Liver (tissue), 9 donors: ENCODE measurements around the gene DDX54. TPM values are rescaled to one million over a fixed set of nuclear protein-coding genes. Genes with fewer than 3 reads are reported as not detected.

Source experiments
- DNase-seq: peaks from one replicate; pipeline ENCODE4 v3.0.0-alpha.2; 2017; ENCODE audit warnings: low spot score
- H3K27ac ChIP-seq, 2 donors: one replicate each; pipeline ENCODE4 v1.7.0; 2013; ENCODE audit warnings: inconsistent platforms in 2 of 2, low read length in 2 of 2, control low read depth in 1 of 2, low read depth in 1 of 2, mild to moderate bottlenecking in 1 of 2
- H3K27me3 ChIP-seq, 4 donors: one replicate each; pipeline versions ENCODE4 v1.6.1 to v1.7.0; 2013; ENCODE audit warnings: low read length in 3 of 4, inconsistent platforms in 1 of 4, mild to moderate bottlenecking in 1 of 4, moderate library complexity in 1 of 4; ENCODE audit not compliant: control insufficient read depth in 4 of 4, insufficient read depth in 4 of 4
- H3K36me3 ChIP-seq, 4 donors: one replicate each; pipeline versions ENCODE4 v1.6.1 to v1.7.0; 2013; ENCODE audit warnings: low read length in 3 of 4, mild to moderate bottlenecking in 3 of 4, low read depth in 1 of 4, moderate library complexity in 1 of 4; ENCODE audit not compliant: control insufficient read depth in 4 of 4, insufficient read depth in 3 of 4
- H3K4me1 ChIP-seq, 4 donors: one replicate each; pipeline versions ENCODE4 v1.6.1 to v1.7.0; 2013; ENCODE audit warnings: low read length in 3 of 4, mild to moderate bottlenecking in 3 of 4, moderate library complexity in 1 of 4; ENCODE audit not compliant: control insufficient read depth in 4 of 4, insufficient read depth in 4 of 4
- H3K4me3 ChIP-seq, 3 donors: one replicate each; pipeline versions ENCODE4 v1.6.1 to v1.7.0; 2013; ENCODE audit warnings: low read length in 3 of 3, control low read depth in 1 of 3, low read depth in 1 of 3, mild to moderate bottlenecking in 1 of 3
- H3K9ac ChIP-seq, 2 donors: one replicate each; pipeline ENCODE4 v1.7.0; 2013; ENCODE audit warnings: low read length in 2 of 2, mild to moderate bottlenecking in 2 of 2, moderate library complexity in 2 of 2, control low read depth in 1 of 2, low read depth in 1 of 2
- H3K9me3 ChIP-seq, 4 donors: one replicate each; pipeline versions ENCODE4 v1.6.1 to v1.7.0; 2013; ENCODE audit warnings: low read length in 3 of 4; ENCODE audit not compliant: control insufficient read depth in 4 of 4
- EGR1 ChIP-seq, 2 donors: IDR thresholded peaks; 2 replicates each; pipeline ENCODE4 v1.6.1; 2016 to 2018; ENCODE audit warnings: antibody characterized with exemption in 2 of 2, low read depth in 2 of 2
- FOXA1 ChIP-seq: IDR thresholded peaks from 2 replicates; pipeline ENCODE4 v1.6.1; 2016; ENCODE audit warnings: antibody characterized with exemption
- FOXA2 ChIP-seq: IDR thresholded peaks from 2 replicates; pipeline ENCODE4 v1.6.1; 2016; ENCODE audit warnings: antibody characterized with exemption
- GABPA ChIP-seq, 2 donors: IDR thresholded peaks in 1 of 2; conservative IDR thresholded peaks in 1 of 2; 2 replicates each; pipeline ENCODE4 v1.6.1; 2016; ENCODE audit warnings: antibody characterized with exemption in 2 of 2, mild to moderate bottlenecking in 1 of 2, moderate library complexity in 1 of 2
- HNF4A ChIP-seq, 2 donors: conservative IDR thresholded peaks; 2 replicates each; pipeline ENCODE4 v1.6.1; 2016; ENCODE audit warnings: antibody characterized with exemption in 2 of 2, mild to moderate bottlenecking in 2 of 2
- HNF4G ChIP-seq: IDR thresholded peaks from 2 replicates; pipeline ENCODE4 v1.6.1; 2016; ENCODE audit warnings: antibody characterized with exemption
- JUND ChIP-seq, 2 donors: IDR thresholded peaks; 2 replicates each; pipeline ENCODE4 v1.6.1; 2016; ENCODE audit warnings: antibody characterized with exemption in 2 of 2
- NR2F2 ChIP-seq: IDR thresholded peaks from 2 replicates; pipeline ENCODE4 v1.6.1; 2016; ENCODE audit warnings: antibody characterized with exemption
- RAD21 ChIP-seq, 2 donors: IDR thresholded peaks; 2 replicates each; pipeline ENCODE4 v1.6.1; 2016; ENCODE audit warnings: antibody characterized with exemption in 2 of 2, mild to moderate bottlenecking in 2 of 2
- RXRA ChIP-seq, 2 donors: IDR thresholded peaks; 2 replicates each; pipeline ENCODE4 v1.6.1; 2017 to 2018; ENCODE audit warnings: antibody characterized with exemption in 2 of 2, mild to moderate bottlenecking in 1 of 2
- SP1 ChIP-seq: IDR thresholded peaks from 2 replicates; pipeline ENCODE4 v1.6.1; 2018; ENCODE audit warnings: antibody characterized with exemption, mild to moderate bottlenecking
- TAF1 ChIP-seq: conservative IDR thresholded peaks from 2 replicates; pipeline ENCODE4 v1.6.1; 2016; ENCODE audit warnings: antibody characterized with exemption, mild to moderate bottlenecking
- YY1 ChIP-seq: IDR thresholded peaks from 2 replicates; pipeline ENCODE4 v1.6.1; 2016; ENCODE audit warnings: antibody characterized with exemption, mild to moderate bottlenecking
- WGBS: extraction: QIAGEN DNeasy Blood & Tissue Kit; methylation state at CpG from one replicate; pipeline ENCODE4 v1.1.7; 2013; 5-methylcytosine and 5-hydroxymethylcytosine counted together
- polyA plus RNA-seq, 2 donors: library from polyadenylated mRNA; stranded (reverse) in 1 of 2; unstranded in 1 of 2; fragments of 200-250 nt in 1 of 2; fragments of >200 nt in 1 of 2; fragmentation: Nextera tagmentation in 1 of 2; extraction: Ambion mirVana in 1 of 2; gene quantifications; one replicate each; pipeline versions ENCODE4 v1.2.1 to v1.2.3, GENCODE V29; 2013 to 2015
- total RNA-seq, 2 donors: library from RNA; depleted of rRNA; stranded (reverse); fragments of >200 nt; gene quantifications; one replicate each; pipeline ENCODE4 v1.2.3, GENCODE V29; 2014
- TF ChIP-seq, protein P1 (sequence below): IDR thresholded peaks from 2 replicates; pipeline ENCODE4 v1.6.1; 2016; ENCODE audit warnings: antibody characterized with exemption, mild to moderate bottlenecking
- TF ChIP-seq, protein P2 (sequence below): IDR thresholded peaks from 2 replicates; pipeline ENCODE4 v1.6.1; 2016; ENCODE audit warnings: antibody characterized with exemption
- TF ChIP-seq, protein P3 (sequence below): fragments of 150-350 bp; IDR thresholded peaks from 2 replicates; pipeline ENCODE4 v1.5.1; 2017; ENCODE audit warnings: improper control_type of control experiment, low read depth, low read length; ENCODE audit not compliant: missing input control
- TF ChIP-seq, protein P4 (sequence below): IDR thresholded peaks from 2 replicates; pipeline ENCODE4 v1.6.1; 2016; ENCODE audit warnings: antibody characterized with exemption
- TF ChIP-seq, protein P5 (sequence below): IDR thresholded peaks from 2 replicates; pipeline ENCODE4 v1.6.1; 2016; ENCODE audit warnings: antibody characterized with exemption
- donor health status: healthy.
- donor health status: healthy.
- donor health status: healthy.
- donor health status: healthy.
- donor health status: healthy.

Gene DDX54
- total and polyA plus RNA-seq, 4 donors = 20.2 to 28.4 (median 21.6) TPM

DNA sequence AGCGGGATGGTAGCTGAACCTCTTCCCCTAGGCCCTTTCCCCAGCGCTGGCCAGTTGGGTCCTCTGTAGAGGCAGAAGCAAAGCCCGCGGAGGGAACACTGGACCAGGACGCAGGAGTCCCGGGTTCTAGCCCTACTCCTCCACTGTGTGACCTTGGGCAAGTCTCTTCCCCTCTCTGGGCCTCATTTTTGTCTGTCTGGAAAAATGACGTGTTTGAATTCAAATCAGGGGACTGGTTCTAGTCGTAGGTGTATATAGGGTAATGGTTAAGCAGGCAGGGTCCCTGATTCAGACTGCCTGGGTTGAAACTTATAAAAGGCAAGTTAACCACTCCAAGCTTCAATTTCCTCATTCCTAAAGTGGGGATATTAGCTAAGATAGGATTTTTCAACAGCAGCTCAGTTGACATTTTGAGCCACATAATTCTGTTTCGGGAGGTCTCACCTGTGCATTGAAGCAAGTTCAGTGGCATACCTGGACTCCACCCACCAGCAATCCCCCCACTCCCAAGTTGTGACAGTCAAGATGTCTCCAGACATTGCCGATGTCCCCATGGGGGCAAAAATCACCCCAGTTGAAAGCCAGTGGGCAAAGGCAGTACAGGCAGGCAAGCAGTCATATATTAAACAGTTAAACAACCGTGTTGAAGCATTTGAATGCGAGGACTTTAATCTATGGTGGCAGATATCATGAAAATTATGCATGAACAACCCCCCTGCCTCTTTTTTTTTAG is 36.9 kb upstream of the DDX54 start:
- no peak for DNase-seq
- H3K9ac ChIP-seq = peak overlapping the region; percentile 75 to 93
- TF ChIP-seq YY1 = no peak
- TF ChIP-seq RAD21 (IDR thresholded peaks at IDR 0.05) = peak in 1 of 2 donors; percentile 22
- no peak for TF ChIP-seq JUND (IDR thresholded peaks at IDR 0.05)
- H3K27ac ChIP-seq = peak overlapping the region; percentile 82 to 83
- H3K36me3 ChIP-seq = peaks cover 0 to 3% (median 0%) of the 10 kb centered on the region in 4 donors
- H3K9me3 ChIP-seq = no peaks in the 10 kb centered on the region
- H3K4me3 ChIP-seq = peak overlapping the region; percentile 55 to 90 (median 65)
- H3K27me3 ChIP-seq = no peaks in the 10 kb centered on the region
- WGBS = 15% methylated on average over 12 of the region's 12 CpGs
- H3K4me1 ChIP-seq = peaks cover 6 to 29% (median 22%) of the 10 kb centered on the region in 4 donors

DNA sequence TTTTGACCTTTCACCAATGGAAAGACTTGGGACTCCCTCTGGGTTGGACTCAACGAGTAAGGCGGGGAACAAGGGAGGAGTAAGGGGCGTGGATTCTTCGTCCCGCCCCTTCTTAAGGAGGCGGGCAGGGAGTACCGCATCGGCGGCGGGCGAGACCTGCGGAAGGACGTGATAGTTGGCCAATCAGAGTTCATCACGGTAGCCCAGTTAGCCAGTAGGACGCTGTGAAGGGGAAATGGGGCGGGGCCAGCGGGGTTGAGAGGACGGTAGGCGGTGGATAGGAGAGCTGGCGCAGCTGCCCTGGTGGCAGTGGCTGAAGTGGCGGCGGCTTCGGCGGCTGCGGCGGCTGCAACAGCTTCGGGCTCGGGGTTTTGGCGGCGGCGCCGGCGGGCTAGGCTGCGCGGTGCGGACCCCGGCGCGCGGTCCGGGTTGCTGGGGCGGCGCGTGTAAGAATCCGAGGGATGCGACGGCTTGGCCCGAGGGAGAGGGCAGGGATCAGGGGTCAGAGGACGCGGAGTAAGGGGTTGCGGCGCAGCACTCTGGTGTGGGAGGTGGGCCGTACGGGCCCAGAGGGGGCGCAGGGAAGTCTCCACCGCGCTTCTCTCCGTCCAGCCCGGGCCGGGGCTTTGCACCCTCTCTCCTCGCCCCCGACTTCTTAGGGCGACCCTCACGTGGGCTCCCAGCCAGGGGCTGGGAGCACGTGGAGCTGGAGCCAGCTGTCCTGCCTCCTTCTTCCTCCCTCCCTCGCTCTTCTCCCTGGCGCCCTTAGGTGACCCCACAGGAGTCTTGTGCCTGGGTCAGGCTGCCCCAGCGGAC is 36.1 kb upstream of the DDX54 start, which contains the start of gene TPCN1:
Gene TPCN1, plus strand, starts transcription at position 284 of the 816 bp plus-strand sequence. CDS start 5,389 bp downstream, outside the sequence.
- WGBS = under 1% methylated on average over 68 of the region's 68 CpGs
- peak within 1 kb of the TSS; percentile 75 to 93 for H3K9ac ChIP-seq
- H3K4me3 ChIP-seq = peak within 1 kb of the TSS; percentile 55 to 90 (median 65)
- no peaks in the 10 kb centered on the region for H3K36me3 ChIP-seq
- H3K9me3 ChIP-seq = no peaks in the 10 kb centered on the region
- TF ChIP-seq EGR1 (IDR thresholded peaks at IDR 0.05; ENCODE audit: low read depth in 2 of 2) (peak in 1 of 2 donors; percentile 49), NR2F2 (peak; percentile 98), TAF1 (peak; percentile 76), GABPA (IDR thresholded peaks at IDR 0.05 in 1 of 2, conservative IDR thresholded peaks at IDR 0.05 in 1 of 2) (peak; percentile 26 to 71), HNF4A (conservative IDR thresholded peaks at IDR 0.05) (peak; percentile 76 to 95), SP1 (peak; percentile 100), JUND (IDR thresholded peaks at IDR 0.05) (peak; percentile 78 to 91), RAD21 (IDR thresholded peaks at IDR 0.05) (peak; percentile 46 to 58), FOXA2 (no peak), FOXA1 (no peak), YY1 (no peak), HNF4G (peak; percentile 82), RXRA (IDR thresholded peaks at IDR 0.05) (peak; percentile 71 to 93)
- TF ChIP-seq, protein P1, sequence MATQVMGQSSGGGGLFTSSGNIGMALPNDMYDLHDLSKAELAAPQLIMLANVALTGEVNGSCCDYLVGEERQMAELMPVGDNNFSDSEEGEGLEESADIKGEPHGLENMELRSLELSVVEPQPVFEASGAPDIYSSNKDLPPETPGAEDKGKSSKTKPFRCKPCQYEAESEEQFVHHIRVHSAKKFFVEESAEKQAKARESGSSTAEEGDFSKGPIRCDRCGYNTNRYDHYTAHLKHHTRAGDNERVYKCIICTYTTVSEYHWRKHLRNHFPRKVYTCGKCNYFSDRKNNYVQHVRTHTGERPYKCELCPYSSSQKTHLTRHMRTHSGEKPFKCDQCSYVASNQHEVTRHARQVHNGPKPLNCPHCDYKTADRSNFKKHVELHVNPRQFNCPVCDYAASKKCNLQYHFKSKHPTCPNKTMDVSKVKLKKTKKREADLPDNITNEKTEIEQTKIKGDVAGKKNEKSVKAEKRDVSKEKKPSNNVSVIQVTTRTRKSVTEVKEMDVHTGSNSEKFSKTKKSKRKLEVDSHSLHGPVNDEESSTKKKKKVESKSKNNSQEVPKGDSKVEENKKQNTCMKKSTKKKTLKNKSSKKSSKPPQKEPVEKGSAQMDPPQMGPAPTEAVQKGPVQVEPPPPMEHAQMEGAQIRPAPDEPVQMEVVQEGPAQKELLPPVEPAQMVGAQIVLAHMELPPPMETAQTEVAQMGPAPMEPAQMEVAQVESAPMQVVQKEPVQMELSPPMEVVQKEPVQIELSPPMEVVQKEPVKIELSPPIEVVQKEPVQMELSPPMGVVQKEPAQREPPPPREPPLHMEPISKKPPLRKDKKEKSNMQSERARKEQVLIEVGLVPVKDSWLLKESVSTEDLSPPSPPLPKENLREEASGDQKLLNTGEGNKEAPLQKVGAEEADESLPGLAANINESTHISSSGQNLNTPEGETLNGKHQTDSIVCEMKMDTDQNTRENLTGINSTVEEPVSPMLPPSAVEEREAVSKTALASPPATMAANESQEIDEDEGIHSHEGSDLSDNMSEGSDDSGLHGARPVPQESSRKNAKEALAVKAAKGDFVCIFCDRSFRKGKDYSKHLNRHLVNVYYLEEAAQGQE = no peak
- TF ChIP-seq, protein P2, sequence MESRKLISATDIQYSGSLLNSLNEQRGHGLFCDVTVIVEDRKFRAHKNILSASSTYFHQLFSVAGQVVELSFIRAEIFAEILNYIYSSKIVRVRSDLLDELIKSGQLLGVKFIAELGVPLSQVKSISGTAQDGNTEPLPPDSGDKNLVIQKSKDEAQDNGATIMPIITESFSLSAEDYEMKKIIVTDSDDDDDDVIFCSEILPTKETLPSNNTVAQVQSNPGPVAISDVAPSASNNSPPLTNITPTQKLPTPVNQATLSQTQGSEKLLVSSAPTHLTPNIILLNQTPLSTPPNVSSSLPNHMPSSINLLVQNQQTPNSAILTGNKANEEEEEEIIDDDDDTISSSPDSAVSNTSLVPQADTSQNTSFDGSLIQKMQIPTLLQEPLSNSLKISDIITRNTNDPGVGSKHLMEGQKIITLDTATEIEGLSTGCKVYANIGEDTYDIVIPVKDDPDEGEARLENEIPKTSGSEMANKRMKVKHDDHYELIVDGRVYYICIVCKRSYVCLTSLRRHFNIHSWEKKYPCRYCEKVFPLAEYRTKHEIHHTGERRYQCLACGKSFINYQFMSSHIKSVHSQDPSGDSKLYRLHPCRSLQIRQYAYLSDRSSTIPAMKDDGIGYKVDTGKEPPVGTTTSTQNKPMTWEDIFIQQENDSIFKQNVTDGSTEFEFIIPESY = peak; percentile 51
- TF ChIP-seq, protein P3, sequence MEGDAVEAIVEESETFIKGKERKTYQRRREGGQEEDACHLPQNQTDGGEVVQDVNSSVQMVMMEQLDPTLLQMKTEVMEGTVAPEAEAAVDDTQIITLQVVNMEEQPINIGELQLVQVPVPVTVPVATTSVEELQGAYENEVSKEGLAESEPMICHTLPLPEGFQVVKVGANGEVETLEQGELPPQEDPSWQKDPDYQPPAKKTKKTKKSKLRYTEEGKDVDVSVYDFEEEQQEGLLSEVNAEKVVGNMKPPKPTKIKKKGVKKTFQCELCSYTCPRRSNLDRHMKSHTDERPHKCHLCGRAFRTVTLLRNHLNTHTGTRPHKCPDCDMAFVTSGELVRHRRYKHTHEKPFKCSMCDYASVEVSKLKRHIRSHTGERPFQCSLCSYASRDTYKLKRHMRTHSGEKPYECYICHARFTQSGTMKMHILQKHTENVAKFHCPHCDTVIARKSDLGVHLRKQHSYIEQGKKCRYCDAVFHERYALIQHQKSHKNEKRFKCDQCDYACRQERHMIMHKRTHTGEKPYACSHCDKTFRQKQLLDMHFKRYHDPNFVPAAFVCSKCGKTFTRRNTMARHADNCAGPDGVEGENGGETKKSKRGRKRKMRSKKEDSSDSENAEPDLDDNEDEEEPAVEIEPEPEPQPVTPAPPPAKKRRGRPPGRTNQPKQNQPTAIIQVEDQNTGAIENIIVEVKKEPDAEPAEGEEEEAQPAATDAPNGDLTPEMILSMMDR = no peak
- TF ChIP-seq, protein P4, sequence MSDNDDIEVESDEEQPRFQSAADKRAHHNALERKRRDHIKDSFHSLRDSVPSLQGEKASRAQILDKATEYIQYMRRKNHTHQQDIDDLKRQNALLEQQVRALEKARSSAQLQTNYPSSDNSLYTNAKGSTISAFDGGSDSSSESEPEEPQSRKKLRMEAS = peak; percentile 36
- TF ChIP-seq, protein P5, sequence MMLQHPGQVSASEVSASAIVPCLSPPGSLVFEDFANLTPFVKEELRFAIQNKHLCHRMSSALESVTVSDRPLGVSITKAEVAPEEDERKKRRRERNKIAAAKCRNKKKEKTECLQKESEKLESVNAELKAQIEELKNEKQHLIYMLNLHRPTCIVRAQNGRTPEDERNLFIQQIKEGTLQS = peak; percentile 63
- no peaks in the 10 kb centered on the region for H3K27me3 ChIP-seq
- H3K4me1 ChIP-seq = peaks cover 6 to 29% (median 22%) of the 10 kb centered on the region in 4 donors
- peak within 1 kb of the TSS; percentile 82 to 83 for H3K27ac ChIP-seq
- DNase-seq = peak; percentile 99
